HepG2 (cell line): ENCODE measurements around the gene SMIM14. TPM values are rescaled to one million over a fixed set of nuclear protein-coding genes. Genes with fewer than 3 reads are reported as not detected.
A peak's percentile ranks its signal among the peaks of the same experiment; 100 is the strongest.

Experiments used
- ARNT ChIP-seq: fragments of 450-650 bp; IDR thresholded peaks from 2 replicates; pipeline ENCODE4 v1.6.1; 2017
- DNMT1 ChIP-seq: sonication (generic); formaldehyde crosslinking; IDR thresholded peaks from 2 replicates; pipeline ENCODE4 v1.5.1; 2020; ENCODE audit warnings: mild to moderate bottlenecking, missing genetic modification reagents
- HDAC1 ChIP-seq: sonication (generic); formaldehyde crosslinking; IDR thresholded peaks from 2 replicates; pipeline ENCODE4 v1.5.1; 2020; ENCODE audit warnings: mild to moderate bottlenecking, missing genetic modification reagents
- KAT2B ChIP-seq: fragments of 150-350 bp; IDR thresholded peaks from 2 replicates; pipeline ENCODE4 v1.6.1; 2014; ENCODE audit warnings: low read depth, low read length, borderline replicate concordance
- NFE2L1 ChIP-seq: sonication (generic); formaldehyde crosslinking; IDR thresholded peaks from 2 replicates; pipeline ENCODE4 v1.4.0; 2020; ENCODE audit warnings: missing genetic modification reagents, mild to moderate bottlenecking, borderline replicate concordance
- NRL ChIP-seq: sonication (generic); formaldehyde crosslinking; IDR thresholded peaks from 2 replicates; pipeline ENCODE4 v1.5.0; 2020; ENCODE audit warnings: missing genetic modification reagents, mild to moderate bottlenecking, moderate library complexity, borderline replicate concordance
- RAD21 ChIP-seq: fragments of 450-650 bp; formaldehyde crosslinking; IDR thresholded peaks from 2 replicates; pipeline ENCODE4 v1.5.0; 2020; ENCODE audit warnings: mild to moderate bottlenecking
- SNRNP70 ChIP-seq: fragments of 200-400 bp; formaldehyde crosslinking; IDR thresholded peaks from 2 replicates; pipeline ENCODE4 v1.6.1; 2017; ENCODE audit warnings: mild to moderate bottlenecking, low read depth, low read length, moderate library complexity
- TAF1 ChIP-seq: sonication (generic); formaldehyde crosslinking; IDR thresholded peaks from 2 replicates; pipeline ENCODE4 v1.4.0; 2020; ENCODE audit warnings: missing genetic modification reagents
- ZBTB21 ChIP-seq: sonication (generic); formaldehyde crosslinking; IDR thresholded peaks from 2 replicates; pipeline ENCODE4 v1.4.0; 2020; ENCODE audit warnings: missing genetic modification reagents
- ZNF329 ChIP-seq: sonication (generic); formaldehyde crosslinking; IDR thresholded peaks from 2 replicates; pipeline ENCODE4 v1.9.0; 2021; ENCODE audit warnings: low read depth, mild to moderate bottlenecking, missing genetic modification reagents
- ZNF556 ChIP-seq: sonication (generic); formaldehyde crosslinking; IDR thresholded peaks from 2 replicates; pipeline ENCODE4 v1.4.0; 2020; ENCODE audit warnings: mild to moderate bottlenecking, missing genetic modification reagents, borderline replicate concordance
- polyA plus RNA-seq, 8 experiments: library from polyadenylated mRNA; depleted of rRNA in 3 of 8; stranded (reverse) in 7 of 8; unstranded in 1 of 8; fragments of >200 nt; fragmentation: Illumina TruSeq in 4 of 8; extraction: Trizol in 4 of 8; gene quantifications; 2 replicates each; pipeline versions ENCODE4 v1.2.1 to v1.2.3, GENCODE V29; 2011 to 2016; ENCODE audit warnings: low read depth in 4 of 8, missing spikeins in 1 of 8, mixed read lengths in 1 of 8; ENCODE audit not compliant: insufficient read depth in 1 of 8
- total RNA-seq, 5 experiments: library from RNA; depleted of rRNA; stranded (reverse); fragments of >200 nt; fragmentation: Illumina TruSeq; extraction: Trizol; gene quantifications; 2 replicates each; pipeline ENCODE4 v1.2.3, GENCODE V29; 2016; ENCODE audit warnings: low read depth in 1 of 5
- TF ChIP-seq, protein P1 (sequence below): sonication (generic); formaldehyde crosslinking; IDR thresholded peaks from 2 replicates; pipeline ENCODE4 v1.9.0; 2022; ENCODE audit warnings: missing genetic modification reagents, mild to moderate bottlenecking, borderline replicate concordance
- TF ChIP-seq, protein P2 (sequence below), 2 experiments: IDR thresholded peaks; 2 replicates each; pipeline ENCODE4 v1.6.1; 2011 to 2012; ENCODE audit warnings: low read length in 2 of 2, borderline replicate concordance in 1 of 2, low read depth in 1 of 2, mild to moderate bottlenecking in 1 of 2, moderate library complexity in 1 of 2
- TF ChIP-seq, protein P3 (sequence below): sonication (generic); formaldehyde crosslinking; IDR thresholded peaks from one replicate; pipeline ENCODE4 v1.5.1; 2020; ENCODE audit warnings: mild to moderate bottlenecking, missing genetic modification reagents; ENCODE audit errors: not compliant biosample characterization

SMIM14 gene
- total and polyA plus RNA-seq, 2 of the 13 experiments (the other 11 are each of a cell fraction or from before 2014, with no cell fraction given) = 16.3 to 28.1 TPM

GRCh38 chr4:39527296-39528060 lies 111.2 kb downstream of the SMIM14 start, which contains the start of gene UGDH (continued):
- TF ChIP-seq TAF1 (CRISPR knock-in tag) = peak; percentile 96
- TF ChIP-seq, protein P1, sequence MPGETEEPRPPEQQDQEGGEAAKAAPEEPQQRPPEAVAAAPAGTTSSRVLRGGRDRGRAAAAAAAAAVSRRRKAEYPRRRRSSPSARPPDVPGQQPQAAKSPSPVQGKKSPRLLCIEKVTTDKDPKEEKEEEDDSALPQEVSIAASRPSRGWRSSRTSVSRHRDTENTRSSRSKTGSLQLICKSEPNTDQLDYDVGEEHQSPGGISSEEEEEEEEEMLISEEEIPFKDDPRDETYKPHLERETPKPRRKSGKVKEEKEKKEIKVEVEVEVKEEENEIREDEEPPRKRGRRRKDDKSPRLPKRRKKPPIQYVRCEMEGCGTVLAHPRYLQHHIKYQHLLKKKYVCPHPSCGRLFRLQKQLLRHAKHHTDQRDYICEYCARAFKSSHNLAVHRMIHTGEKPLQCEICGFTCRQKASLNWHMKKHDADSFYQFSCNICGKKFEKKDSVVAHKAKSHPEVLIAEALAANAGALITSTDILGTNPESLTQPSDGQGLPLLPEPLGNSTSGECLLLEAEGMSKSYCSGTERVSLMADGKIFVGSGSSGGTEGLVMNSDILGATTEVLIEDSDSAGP (CRISPR knock-in tag) = peak; percentile 98
- TF ChIP-seq DNMT1 (CRISPR knock-in tag) = peak; percentile 95
- TF ChIP-seq KAT2B = no peak
- TF ChIP-seq SNRNP70 = no peak
- no peak for TF ChIP-seq ARNT
- TF ChIP-seq ZNF329 = peak; percentile 78
- TF ChIP-seq NRL = peak; percentile 94
- peak; percentile 57; the same call in 1 of the 2 replicates for TF ChIP-seq ZNF556 (CRISPR knock-in tag)
- TF ChIP-seq HDAC1 = peak; percentile 96
- TF ChIP-seq ZBTB21 (CRISPR knock-in tag) = peak; percentile 39; the same call in 1 of the 2 replicates
- TF ChIP-seq, protein P2, sequence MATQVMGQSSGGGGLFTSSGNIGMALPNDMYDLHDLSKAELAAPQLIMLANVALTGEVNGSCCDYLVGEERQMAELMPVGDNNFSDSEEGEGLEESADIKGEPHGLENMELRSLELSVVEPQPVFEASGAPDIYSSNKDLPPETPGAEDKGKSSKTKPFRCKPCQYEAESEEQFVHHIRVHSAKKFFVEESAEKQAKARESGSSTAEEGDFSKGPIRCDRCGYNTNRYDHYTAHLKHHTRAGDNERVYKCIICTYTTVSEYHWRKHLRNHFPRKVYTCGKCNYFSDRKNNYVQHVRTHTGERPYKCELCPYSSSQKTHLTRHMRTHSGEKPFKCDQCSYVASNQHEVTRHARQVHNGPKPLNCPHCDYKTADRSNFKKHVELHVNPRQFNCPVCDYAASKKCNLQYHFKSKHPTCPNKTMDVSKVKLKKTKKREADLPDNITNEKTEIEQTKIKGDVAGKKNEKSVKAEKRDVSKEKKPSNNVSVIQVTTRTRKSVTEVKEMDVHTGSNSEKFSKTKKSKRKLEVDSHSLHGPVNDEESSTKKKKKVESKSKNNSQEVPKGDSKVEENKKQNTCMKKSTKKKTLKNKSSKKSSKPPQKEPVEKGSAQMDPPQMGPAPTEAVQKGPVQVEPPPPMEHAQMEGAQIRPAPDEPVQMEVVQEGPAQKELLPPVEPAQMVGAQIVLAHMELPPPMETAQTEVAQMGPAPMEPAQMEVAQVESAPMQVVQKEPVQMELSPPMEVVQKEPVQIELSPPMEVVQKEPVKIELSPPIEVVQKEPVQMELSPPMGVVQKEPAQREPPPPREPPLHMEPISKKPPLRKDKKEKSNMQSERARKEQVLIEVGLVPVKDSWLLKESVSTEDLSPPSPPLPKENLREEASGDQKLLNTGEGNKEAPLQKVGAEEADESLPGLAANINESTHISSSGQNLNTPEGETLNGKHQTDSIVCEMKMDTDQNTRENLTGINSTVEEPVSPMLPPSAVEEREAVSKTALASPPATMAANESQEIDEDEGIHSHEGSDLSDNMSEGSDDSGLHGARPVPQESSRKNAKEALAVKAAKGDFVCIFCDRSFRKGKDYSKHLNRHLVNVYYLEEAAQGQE (IDR thresholded peaks at IDR 0.05; ENCODE audit: borderline replicate concordance in 1 of 2, low read depth in 1 of 2, low read length in 2 of 2) = peak in 1 of 2 experiments; percentile 85; a peak in 3 of 4 replicates
- TF ChIP-seq NFE2L1 = 0 out of 2 replicates have a peak, but pooled peaks have one; percentile 43
- peak; percentile 76 for TF ChIP-seq RAD21
- TF ChIP-seq, protein P3, sequence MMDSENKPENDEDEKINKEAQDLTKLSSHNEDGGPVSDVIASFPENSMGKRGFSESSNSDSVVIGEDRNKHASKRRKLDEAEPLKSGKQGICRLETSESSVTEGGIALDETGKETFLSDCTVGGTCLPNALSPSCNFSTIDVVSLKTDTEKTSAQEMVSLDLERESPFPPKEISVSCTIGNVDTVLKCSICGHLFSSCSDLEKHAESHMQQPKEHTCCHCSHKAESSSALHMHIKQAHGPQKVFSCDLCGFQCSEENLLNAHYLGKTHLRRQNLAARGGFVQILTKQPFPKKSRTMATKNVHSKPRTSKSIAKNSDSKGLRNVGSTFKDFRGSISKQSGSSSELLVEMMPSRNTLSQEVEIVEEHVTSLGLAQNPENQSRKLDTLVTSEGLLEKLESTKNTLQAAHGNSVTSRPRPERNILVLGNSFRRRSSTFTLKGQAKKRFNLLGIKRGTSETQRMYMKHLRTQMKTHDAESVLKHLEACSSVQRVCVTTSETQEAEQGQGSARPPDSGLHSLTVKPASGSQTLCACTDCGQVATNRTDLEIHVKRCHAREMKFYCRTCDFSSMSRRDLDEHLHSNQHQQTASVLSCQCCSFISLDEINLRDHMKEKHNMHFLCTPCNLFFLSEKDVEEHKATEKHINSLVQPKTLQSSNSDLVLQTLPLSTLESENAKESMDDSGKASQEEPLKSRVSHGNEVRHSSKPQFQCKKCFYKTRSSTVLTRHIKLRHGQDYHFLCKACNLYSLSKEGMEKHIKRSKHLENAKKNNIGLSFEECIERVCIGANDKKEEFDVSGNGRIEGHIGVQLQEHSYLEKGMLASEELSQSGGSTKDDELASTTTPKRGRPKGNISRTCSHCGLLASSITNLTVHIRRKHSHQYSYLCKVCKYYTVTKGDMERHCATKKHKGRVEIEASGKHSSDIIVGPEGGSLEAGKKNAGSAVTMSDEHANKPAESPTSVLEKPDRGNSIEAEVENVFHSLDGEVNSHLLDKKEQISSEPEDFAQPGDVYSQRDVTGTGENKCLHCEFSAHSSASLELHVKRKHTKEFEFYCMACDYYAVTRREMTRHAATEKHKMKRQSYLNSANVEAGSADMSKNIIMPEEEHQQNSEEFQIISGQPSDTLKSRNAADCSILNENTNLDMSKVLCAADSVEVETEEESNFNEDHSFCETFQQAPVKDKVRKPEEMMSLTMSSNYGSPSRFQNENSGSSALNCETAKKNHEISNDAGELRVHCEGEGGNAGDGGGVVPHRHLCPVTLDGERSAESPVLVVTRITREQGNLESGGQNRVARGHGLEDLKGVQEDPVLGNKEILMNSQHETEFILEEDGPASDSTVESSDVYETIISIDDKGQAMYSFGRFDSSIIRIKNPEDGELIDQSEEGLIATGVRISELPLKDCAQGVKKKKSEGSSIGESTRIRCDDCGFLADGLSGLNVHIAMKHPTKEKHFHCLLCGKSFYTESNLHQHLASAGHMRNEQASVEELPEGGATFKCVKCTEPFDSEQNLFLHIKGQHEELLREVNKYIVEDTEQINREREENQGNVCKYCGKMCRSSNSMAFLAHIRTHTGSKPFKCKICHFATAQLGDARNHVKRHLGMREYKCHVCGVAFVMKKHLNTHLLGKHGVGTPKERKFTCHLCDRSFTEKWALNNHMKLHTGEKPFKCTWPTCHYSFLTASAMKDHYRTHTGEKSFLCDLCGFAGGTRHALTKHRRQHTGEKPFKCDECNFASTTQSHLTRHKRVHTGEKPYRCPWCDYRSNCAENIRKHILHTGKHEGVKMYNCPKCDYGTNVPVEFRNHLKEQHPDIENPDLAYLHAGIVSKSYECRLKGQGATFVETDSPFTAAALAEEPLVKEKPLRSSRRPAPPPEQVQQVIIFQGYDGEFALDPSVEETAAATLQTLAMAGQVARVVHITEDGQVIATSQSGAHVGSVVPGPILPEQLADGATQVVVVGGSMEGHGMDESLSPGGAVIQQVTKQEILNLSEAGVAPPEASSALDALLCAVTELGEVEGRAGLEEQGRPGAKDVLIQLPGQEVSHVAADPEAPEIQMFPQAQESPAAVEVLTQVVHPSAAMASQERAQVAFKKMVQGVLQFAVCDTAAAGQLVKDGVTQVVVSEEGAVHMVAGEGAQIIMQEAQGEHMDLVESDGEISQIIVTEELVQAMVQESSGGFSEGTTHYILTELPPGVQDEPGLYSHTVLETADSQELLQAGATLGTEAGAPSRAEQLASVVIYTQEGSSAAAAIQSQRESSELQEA (CRISPR knock-in tag) = peak; percentile 28
